Mesothelial cell of epicardium (in vitro differentiated cells): Measurements from ENCODE around the gene HTR1D. TPM values are rescaled to one million over a fixed set of nuclear protein-coding genes. Genes with fewer than 3 reads are reported as not detected.

ENCODE experiments used
- DNase-seq, 2 experiments: peaks; one replicate each; pipeline ENCODE4 v3.0.0; 2021; ENCODE audit warnings: low spot score in 2 of 2; ENCODE audit not compliant: unreplicated experiment in 2 of 2
- H3K27ac Mint-ChIP-seq: 2 replicates; pipeline ENCODE4 v1.8.0; 2021; ENCODE audit warnings: mixed read lengths
- H3K27me3 Mint-ChIP-seq: 2 replicates; pipeline ENCODE4 v1.8.0; 2021; ENCODE audit warnings: low read depth, mixed read lengths
- H3K36me3 Mint-ChIP-seq: 2 replicates; pipeline ENCODE4 v1.8.0; 2021; ENCODE audit warnings: mixed read lengths
- H3K4me1 Mint-ChIP-seq: 2 replicates; pipeline ENCODE4 v1.8.0; 2021; ENCODE audit warnings: mixed read lengths
- H3K4me3 Mint-ChIP-seq: 2 replicates; pipeline ENCODE4 v1.8.0; 2021; ENCODE audit warnings: mild to moderate bottlenecking, moderate library complexity, mixed read lengths
- H3K9me3 Mint-ChIP-seq: 2 replicates; pipeline ENCODE4 v1.8.0; 2021; ENCODE audit warnings: mixed read lengths
- total RNA-seq: library from RNA; stranded (reverse); gene quantifications from 3 replicates; pipeline ENCODE4 v1.2.1, GENCODE V29; 2021
- TF ChIP-seq, protein P1 (sequence below): fragments of 200-600 bp; sonication (generic); IDR thresholded peaks from one replicate; pipeline ENCODE4 v1.5.0; 2021; ENCODE audit warnings: antibody characterized with exemption; ENCODE audit not compliant: unreplicated experiment

HTR1D gene
- total RNA-seq, 1 donor from 2014 or later: 0.09 TPM

DNA sequence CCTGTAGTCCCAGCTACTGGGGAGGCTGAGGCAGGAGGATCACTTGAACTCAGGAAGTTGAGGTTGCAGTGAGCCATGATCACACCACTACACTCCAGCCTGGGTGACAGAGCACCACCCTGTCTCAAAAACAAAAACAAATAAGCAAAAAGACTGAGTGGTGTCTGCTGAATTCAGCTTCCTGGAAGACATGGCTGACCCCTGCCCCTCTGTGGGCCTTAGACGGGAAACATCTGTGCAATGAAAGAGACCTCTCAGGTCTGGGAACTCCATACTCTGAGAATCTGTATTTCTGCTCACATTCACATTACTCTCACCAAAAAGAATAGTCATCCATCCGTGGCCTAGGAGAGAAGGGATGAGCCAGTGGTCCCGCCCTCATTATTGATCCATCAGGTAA lies 2.0 kb downstream of the HTR1D start:
- H3K4me1 Mint-ChIP-seq: peaks cover 4% of the 10 kb centered on the region
- H3K27ac Mint-ChIP-seq: no peak overlapping the region
- H3K36me3 Mint-ChIP-seq: no peaks in the 10 kb centered on the region
- H3K9me3 Mint-ChIP-seq: no peaks in the 10 kb centered on the region
- DNase-seq: no peak
- H3K27me3 Mint-ChIP-seq: peaks cover 69% of the 10 kb centered on the region
- peak overlapping the region; percentile 4 for H3K4me3 Mint-ChIP-seq
- TF ChIP-seq, protein P1, sequence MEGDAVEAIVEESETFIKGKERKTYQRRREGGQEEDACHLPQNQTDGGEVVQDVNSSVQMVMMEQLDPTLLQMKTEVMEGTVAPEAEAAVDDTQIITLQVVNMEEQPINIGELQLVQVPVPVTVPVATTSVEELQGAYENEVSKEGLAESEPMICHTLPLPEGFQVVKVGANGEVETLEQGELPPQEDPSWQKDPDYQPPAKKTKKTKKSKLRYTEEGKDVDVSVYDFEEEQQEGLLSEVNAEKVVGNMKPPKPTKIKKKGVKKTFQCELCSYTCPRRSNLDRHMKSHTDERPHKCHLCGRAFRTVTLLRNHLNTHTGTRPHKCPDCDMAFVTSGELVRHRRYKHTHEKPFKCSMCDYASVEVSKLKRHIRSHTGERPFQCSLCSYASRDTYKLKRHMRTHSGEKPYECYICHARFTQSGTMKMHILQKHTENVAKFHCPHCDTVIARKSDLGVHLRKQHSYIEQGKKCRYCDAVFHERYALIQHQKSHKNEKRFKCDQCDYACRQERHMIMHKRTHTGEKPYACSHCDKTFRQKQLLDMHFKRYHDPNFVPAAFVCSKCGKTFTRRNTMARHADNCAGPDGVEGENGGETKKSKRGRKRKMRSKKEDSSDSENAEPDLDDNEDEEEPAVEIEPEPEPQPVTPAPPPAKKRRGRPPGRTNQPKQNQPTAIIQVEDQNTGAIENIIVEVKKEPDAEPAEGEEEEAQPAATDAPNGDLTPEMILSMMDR: no peak

- Mint-ChIP-seq H3K4me3 (no peak overlapping the region), H3K27me3 (peaks cover 70% of the 10 kb centered on the region), H3K9me3 (no peaks in the 10 kb centered on the region), H3K36me3 (no peaks in the 10 kb centered on the region), H3K4me1 (peaks cover 4% of the 10 kb centered on the region), H3K27ac (no peak overlapping the region)
- DNase-seq: no peak
- TF ChIP-seq, protein P1: no peak
Observed at GRCh38 chr1:23214640-23215039, 2.7 kb downstream of the HTR1D start.

GRCh38 chr1:23211955-23212354 lies 5.3 kb downstream of the HTR1D start:
- peaks cover 47% of the 10 kb centered on the region for H3K27me3 Mint-ChIP-seq

GRCh38 chr1:23210963-23211362 lies 6.3 kb downstream of the HTR1D start:
- Mint-ChIP-seq H3K4me1 (no peaks in the 10 kb centered on the region), H3K36me3 (no peaks in the 10 kb centered on the region), H3K4me3 (no peak overlapping the region), H3K27ac (no peak overlapping the region), H3K9me3 (no peaks in the 10 kb centered on the region), H3K27me3 (peaks cover 40% of the 10 kb centered on the region)
- TF ChIP-seq, protein P1: no peak
- DNase-seq: no peak

More at GRCh38 chr1:23211955-23212354, 5.3 kb downstream of the HTR1D start:
- H3K4me1 Mint-ChIP-seq: peaks cover 4% of the 10 kb centered on the region
- H3K9me3 Mint-ChIP-seq: no peaks in the 10 kb centered on the region
- H3K4me3 Mint-ChIP-seq: no peak overlapping the region
- no peak overlapping the region for H3K27ac Mint-ChIP-seq
- TF ChIP-seq, protein P1: no peak
- no peaks in the 10 kb centered on the region for H3K36me3 Mint-ChIP-seq
- no peak for DNase-seq

- no peak overlapping the region for H3K4me3 Mint-ChIP-seq
- peaks cover 34% of the 10 kb centered on the region for H3K27me3 Mint-ChIP-seq
- DNase-seq: no peak
- TF ChIP-seq, protein P1: no peak
- no peaks in the 10 kb centered on the region for H3K9me3 Mint-ChIP-seq
- H3K27ac Mint-ChIP-seq: no peak overlapping the region
- no peaks in the 10 kb centered on the region for H3K36me3 Mint-ChIP-seq
- H3K4me1 Mint-ChIP-seq: no peaks in the 10 kb centered on the region
Observed at GRCh38 chr1:23210351-23210785, 6.9 kb downstream of the HTR1D start.

DNA sequence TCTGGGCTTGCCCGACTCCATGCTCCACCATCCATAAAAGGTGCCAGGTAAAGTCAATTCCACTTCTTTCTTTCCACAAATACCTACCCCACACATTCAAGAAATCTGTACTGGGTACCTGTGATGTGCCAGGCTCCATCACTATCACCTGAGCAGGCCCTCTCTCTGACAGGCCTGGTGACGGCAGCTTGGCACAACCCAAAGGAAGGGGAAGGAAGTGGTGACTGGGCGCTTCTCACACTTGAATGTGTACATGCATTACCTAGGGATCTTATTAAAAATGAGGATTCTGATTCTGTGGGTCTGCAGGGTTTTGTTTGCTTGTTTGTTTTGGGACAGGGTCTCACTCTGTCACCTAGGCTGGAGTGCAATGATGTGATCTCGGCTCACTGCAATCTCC lies 7.5 kb downstream of the HTR1D start:
- H3K27me3 Mint-ChIP-seq: peaks cover 29% of the 10 kb centered on the region
- H3K9me3 Mint-ChIP-seq: no peaks in the 10 kb centered on the region
- H3K4me1 Mint-ChIP-seq: no peaks in the 10 kb centered on the region
- no peak for DNase-seq
- H3K27ac Mint-ChIP-seq: no peak overlapping the region
- H3K4me3 Mint-ChIP-seq: no peak overlapping the region
- no peaks in the 10 kb centered on the region for H3K36me3 Mint-ChIP-seq
- TF ChIP-seq, protein P1: no peak
